IMR-90 (cell line): ENCODE results near the gene TUFM.

Experiments used
- BHLHE40 ChIP-seq: fragments of 150-350 bp; IDR thresholded peaks from 2 replicates; pipeline ENCODE4 v1.6.1; 2016; ENCODE audit warnings: mild to moderate bottlenecking, low read depth, low read length
- CEBPB ChIP-seq: IDR thresholded peaks from 2 replicates; pipeline ENCODE4 v1.6.1; 2012; ENCODE audit warnings: low read depth, low read length, improper control_type of control experiment
- CHD1 ChIP-seq: IDR thresholded peaks from 2 replicates; pipeline ENCODE4 v1.6.1; 2012; ENCODE audit warnings: low read depth, low read length, improper control_type of control experiment
- CTCF ChIP-seq: conservative IDR thresholded peaks from 2 replicates; pipeline ENCODE4 v1.5.1; 2012; ENCODE audit warnings: mild to moderate bottlenecking, low read depth, low read length, improper control_type of control experiment
- MXI1 ChIP-seq: IDR thresholded peaks from 2 replicates; pipeline ENCODE4 v1.6.1; 2012; ENCODE audit warnings: low read depth, mild to moderate bottlenecking, low read length, moderate library complexity, borderline replicate concordance
- NFE2L2 ChIP-seq: fragments of 150-350 bp; IDR thresholded peaks from 2 replicates; pipeline ENCODE4 v1.6.1; 2016; ENCODE audit warnings: low read depth, mild to moderate bottlenecking, low read length
- POLR2A ChIP-seq: IDR thresholded peaks from 2 replicates; pipeline ENCODE4 v1.6.1; 2012; ENCODE audit warnings: mild to moderate bottlenecking, low read depth, low read length
- RAD21 ChIP-seq: IDR thresholded peaks from 2 replicates; pipeline ENCODE4 v1.6.1; 2012; ENCODE audit warnings: low read length, improper control_type of control experiment
- RFX5 ChIP-seq: IDR thresholded peaks from 2 replicates; pipeline ENCODE4 v1.8.0; 2012; ENCODE audit warnings: low read depth, mild to moderate bottlenecking, low read length, moderate library complexity
- USF2 ChIP-seq: fragments of 150-350 bp; IDR thresholded peaks from 2 replicates; pipeline ENCODE4 v1.6.1; 2017; ENCODE audit warnings: mild to moderate bottlenecking, antibody characterized with exemption, low read length, low read depth

- TF ChIP-seq CTCF (no peak), RAD21 (no peak), POLR2A (no peak), BHLHE40 (no peak), CEBPB (no peak), MXI1 (no peak), CHD1 (no peak), NFE2L2 (no peak), USF2 (no peak), RFX5 (no peak)
Measured at GRCh38 chr16:28865001-28865688, 19.0 kb upstream of the TUFM start.
